GM12892 (cell line): ENCODE data around the gene CLDN7.

Experiments
- POLR2A ChIP-seq: IDR thresholded peaks from 2 replicates; pipeline ENCODE4 v1.6.1; 2011; ENCODE audit warnings: low read depth, low read length, control low read depth
- TAF1 ChIP-seq: IDR thresholded peaks from 2 replicates; pipeline ENCODE4 v1.6.1; 2011; ENCODE audit warnings: low read depth, mild to moderate bottlenecking, control low read depth, low read length, borderline replicate concordance

- TF ChIP-seq POLR2A (no peak), TAF1 (no peak)
Observed at GRCh38 chr17:7253082-7253481, 9.2 kb downstream of the CLDN7 start.
